NCI-H2196 (cell line): ENCODE data around the gene HOXD3.

Experiments used
- DNase-seq: peaks from one replicate; lab custom pipeline; 2025; ENCODE audit not compliant: unreplicated experiment; lab: John Stamatoyannopoulos, UW

The HOXD3 gene

DNA sequence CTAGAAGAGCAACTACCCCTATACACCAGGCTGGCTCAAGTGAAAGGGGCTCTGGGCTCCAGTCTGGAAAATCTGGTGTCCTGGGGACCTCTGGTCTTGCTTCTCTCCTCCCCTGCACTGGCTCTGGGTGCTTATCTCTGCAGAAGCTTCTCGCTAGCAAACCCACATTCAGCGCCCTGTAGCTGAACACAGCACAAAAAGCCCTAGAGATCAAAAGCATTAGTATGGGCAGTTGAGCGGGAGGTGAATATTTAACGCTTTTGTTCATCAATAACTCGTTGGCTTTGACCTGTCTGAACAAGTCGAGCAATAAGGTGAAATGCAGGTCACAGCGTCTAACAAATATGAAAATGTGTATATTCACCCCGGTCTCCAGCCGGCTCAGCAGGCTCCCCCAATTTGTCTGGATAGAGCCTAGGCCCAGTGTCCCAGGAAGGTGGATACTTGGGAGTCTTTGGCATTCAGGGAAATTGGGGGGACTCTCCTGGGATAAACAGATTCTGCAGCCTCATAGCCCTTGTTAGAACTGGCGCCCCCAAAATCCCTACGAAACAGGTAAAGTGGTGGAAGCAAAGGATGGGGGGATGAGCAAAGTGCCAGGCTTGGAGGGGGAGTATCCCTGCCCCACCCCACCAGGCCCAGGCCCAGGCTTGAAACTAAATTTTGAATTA is 8.2 kb upstream of the HOXD3 start:
- DNase-seq = no peak

DNA sequence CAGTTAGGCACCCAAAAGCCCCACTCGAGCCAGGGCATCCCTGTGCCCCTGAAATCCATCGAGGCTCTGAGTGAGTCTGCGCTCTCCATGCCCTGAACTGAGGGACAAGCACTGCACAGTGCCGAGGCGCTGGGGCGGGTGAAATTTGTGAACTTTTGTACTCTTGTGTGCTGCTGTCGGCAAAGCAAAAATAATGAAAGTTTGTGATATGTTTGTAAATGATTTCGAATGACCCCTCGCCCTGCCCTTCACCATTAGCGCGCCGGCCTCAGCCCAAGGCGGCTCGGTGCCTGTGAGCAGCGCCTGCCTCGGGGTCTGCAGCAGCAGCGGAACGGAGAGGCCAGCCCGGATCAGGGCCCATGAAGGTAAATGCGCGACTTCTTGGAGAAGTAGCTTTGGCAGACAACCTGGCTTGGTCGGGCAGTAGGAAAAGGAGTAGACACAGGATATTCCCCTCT is 7.6 kb upstream of the HOXD3 start:
- no peak for DNase-seq

- no peak for DNase-seq
Observed at GRCh38 chr2:176149939-176150583, 7.0 kb upstream of the HOXD3 start.

DNA sequence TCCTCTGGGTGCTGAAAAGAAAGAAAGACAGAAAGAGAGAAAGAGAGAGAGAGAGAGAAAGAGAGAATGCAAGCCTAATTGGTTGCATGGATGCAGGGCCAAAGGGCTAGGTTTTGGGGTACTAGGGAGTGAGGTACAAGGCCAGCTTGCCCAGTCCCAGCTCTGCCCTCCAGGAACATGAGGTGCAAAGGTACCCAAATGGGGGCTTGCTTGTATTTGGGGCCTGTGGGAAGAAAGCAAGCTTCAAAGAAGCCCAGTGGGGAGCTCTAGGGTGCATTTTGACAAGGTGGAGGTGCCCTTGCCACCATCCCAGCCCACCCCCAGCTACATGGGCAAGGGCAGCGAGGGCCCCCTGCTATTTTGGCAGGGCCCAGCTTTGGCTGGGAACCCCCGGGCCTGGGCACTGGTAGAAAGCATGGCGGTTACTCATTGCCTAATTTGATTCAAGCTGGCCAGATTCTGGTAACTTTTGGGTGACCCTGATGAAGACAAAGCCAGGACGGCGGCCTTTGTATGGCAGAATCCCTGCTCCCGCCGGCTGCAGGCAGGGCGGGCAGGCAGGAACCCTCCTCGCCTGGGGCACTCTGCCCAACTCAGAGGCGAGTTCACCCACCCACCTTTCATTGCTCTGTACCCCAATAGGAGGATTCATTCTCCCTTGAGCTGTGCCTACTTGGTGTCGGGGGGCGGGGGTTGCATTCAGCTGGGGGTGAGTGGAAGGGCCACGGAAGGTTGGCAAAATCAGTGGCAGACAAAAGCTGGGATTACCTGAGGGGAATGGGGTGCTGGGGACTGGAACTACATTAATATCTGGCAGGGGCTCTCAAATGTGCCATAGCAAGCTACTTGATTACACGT is 6.3 kb upstream of the HOXD3 start:
- no peak for DNase-seq

DNA sequence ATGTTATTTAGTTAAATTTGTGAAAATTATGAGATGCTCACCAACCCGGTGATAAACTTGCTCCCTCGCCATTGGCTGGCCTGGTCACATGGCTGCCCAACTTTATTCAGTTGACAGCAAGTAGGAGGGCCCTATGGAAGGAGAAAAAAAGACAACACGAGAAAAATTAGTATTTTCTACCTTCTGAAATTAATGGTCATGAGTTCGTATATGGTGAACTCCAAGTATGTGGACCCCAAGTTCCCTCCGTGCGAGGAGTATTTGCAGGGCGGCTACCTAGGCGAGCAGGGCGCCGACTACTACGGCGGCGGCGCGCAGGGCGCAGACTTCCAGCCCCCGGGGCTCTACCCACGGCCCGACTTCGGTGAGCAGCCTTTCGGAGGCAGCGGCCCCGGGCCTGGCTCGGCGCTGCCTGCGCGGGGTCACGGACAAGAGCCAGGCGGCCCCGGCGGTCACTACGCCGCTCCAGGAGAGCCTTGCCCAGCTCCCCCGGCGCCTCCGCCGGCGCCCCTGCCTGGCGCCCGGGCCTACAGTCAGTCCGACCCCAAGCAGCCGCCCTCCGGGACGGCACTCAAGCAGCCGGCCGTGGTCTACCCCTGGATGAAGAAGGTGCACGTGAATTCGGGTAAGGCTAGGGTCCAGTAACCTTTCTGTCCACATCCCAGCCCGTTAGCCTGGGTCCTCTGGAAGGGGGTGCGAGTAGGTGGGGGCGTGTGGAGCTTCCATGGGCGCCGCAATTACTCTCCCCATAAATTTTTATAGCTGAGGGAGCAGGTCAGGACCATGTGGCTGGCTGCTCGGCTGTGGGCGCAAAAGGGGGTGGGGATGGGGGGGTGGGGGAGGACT is 5.4 kb upstream of the HOXD3 start, which contains the start of gene HOXD4:
Gene HOXD4, plus strand, starts transcription at position 109 of the 846 bp plus-strand sequence. Its CDS starts 84 bp downstream, at position 193.
- no peak for DNase-seq

DNA sequence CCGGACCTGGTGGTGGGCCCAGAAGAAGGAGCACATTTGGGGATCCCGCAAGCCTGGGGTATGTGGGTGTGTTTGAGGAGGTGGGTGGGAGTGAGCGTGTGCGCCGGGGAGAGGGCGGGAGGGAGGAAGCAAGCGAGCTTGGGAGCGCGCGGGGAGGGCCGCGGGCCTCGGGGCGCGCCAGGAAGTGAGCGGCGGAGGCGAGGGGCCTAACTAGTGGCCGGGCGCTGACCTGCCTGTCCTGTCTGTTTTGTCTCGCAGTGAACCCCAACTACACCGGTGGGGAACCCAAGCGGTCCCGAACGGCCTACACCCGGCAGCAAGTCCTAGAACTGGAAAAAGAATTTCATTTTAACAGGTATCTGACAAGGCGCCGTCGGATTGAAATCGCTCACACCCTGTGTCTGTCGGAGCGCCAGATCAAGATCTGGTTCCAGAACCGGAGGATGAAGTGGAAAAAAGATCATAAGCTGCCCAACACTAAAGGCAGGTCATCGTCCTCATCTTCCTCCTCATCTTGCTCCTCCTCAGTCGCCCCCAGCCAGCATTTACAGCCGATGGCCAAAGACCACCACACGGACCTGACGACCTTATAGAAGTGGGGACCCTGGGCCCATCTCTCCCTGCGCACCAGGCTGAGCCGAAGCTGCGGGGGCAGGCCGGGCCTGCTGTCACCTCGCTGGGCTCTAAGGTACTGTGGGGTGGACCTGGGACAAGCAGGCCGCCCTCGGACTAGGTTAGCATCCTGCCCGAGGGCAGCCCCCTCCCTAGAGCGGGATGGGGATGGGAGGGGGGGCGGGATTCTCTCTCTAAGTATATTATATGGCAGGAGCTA is 4.5 kb upstream of the HOXD3 start:
- DNase-seq = no peak

DNA sequence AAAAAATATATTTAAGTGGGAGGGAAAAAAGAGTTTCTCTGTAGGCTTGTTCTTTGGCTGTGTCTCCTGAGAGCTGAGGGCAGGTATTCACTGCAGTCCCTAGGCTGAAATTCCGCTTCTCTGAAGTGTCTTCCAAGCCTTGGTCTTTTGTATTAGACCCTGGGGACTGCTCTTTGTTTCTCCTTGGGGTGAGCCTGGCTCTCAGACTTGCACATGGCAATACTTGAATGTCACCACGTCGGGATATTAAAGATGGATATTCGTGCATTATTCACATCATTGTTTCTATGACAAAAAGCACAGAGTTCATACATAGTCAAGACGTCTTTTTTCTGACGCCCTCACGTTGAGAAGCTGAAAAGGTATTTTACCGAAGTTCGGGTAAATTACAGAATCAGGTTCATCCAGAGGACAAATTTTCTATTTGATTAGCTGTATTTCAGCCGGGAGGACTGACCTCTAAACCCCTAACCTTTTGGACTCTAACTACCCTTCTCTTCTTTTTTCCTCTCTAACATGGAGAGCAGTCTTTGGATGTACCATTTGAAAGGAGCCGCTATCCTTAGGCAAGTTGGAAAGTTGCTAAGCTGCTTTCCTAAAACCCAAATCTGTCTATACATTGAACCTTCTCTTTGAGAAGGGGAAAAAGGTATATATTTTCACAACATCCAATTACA is 2.4 kb upstream of the HOXD3 start:
- DNase-seq = no peak

GRCh38 chr2:176155356-176156044 is 1.6 kb upstream of the HOXD3 start:
- no peak for DNase-seq

DNA sequence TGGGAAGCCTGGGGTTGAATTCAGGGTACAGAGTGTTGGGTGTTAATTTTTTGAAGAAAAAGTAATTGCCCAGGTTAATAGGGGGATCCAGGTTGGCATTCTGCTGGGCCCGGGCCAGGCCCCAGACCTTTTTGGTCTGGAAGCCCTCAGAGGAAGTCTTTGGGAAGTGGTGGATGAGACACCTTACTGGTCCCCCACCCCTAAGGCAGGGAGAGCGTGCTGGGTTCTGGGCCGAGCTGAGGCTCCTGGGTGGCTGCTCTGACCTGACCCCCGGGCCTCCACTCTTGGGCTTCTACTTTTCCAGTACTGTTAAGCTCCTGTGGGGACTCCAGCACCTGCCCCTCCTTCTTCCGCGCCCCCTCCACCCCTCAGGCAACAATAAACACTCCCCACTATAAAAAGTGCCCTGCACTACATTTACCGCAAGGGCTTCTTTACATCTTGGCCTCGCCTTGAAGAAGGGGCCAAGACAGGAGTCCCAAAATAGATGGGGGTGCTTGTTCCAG is 753 bp upstream of the HOXD3 start:
- DNase-seq = no peak

DNA sequence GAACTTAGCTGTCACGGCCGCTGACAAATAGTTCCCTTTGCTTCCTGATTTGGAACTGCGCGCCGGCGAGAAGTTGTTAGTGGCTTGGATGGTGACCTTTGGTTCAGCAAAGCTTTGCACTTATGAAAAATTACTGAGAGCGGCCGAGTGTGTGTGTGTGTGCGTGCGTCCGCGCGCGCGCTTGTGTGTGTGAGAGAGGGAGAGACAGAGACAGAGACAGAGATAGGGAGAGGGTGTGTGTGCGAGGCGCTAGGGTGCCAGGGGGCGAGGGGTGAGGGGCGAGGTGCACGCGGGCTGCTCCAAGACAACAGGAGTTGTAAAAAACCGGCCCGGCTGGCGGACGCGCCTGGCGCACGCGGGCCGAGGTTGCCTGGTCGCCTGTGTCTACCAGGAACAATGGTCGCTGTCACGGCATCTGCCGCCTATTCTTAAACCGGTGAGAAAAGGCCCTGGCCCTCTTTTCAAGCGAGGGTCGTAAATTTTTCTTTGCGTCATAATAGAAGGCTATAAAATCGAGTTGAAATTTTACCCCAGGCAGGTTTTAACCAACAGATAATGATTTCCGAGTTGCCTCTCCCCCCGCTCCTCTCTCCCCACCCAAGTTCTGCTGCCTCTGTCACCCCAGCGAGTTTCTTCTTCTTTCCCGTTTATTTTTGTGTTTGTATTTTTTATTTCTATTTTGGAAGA is 535 bp downstream of the HOXD3 start:
- DNase-seq = no peak

DNA sequence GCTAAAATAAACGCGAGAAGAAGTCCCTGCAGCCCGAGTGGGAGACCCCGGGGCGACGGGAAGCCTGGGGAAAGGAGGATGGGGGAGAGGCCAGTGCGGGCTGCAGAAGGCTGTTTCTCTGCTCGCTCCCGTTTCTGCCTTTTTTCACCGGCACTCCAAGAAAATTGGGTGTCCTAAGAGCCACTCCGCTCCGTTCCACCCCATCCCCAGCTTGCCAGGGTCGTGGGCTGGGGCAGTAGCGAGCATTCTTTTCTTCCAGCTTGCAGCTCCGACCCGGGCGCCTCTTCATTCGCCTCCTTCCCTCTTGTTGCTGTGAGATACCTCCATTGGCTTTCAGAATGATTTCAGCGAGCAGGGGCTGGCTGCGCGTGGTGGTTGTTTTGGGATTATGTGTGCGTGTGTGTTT is 1.1 kb downstream of the HOXD3 start:
- no peak for DNase-seq

DNA sequence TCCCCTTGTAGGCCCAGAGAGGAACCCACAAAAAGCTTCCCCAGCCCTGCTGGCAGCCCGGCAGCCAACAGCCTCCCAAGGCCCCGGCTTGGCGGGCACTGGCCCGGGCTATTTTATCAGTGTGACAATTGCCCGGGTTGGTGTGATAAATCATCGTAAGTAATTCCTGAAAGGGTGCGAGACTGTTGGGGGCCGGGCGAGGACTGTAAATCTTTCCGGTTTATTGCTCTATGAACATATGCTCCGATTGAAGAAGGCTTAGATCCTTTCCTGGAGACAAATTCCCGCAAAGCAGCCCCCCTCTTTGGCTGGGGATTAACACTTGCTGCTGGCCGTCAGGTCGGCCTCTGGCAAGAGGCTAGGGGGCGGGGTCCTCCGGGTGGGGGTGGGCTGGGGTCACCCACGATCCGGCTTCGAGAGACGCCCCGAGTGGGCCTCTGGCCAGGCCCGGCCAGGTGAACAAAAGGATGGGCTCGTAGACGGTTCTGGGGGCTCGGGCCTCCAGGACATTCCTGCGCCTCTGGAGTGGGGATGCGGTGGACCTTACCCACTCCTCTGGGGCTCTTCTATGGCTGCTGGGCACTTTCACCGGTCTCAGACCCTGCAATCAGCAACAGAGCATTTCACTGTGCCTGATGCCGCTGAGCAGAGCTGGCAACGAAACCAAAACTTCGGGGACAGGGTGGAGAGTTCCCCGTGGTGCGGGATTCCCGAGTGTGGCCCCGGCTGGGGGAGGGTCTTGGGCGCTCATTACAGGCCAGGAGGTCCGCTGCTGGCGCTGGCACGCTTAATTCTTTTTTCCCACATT is 2.0 kb downstream of the HOXD3 start:
- no peak for DNase-seq

GRCh38 chr2:176159663-176160250 is 2.6 kb downstream of the HOXD3 start:
- no peak for DNase-seq

DNA sequence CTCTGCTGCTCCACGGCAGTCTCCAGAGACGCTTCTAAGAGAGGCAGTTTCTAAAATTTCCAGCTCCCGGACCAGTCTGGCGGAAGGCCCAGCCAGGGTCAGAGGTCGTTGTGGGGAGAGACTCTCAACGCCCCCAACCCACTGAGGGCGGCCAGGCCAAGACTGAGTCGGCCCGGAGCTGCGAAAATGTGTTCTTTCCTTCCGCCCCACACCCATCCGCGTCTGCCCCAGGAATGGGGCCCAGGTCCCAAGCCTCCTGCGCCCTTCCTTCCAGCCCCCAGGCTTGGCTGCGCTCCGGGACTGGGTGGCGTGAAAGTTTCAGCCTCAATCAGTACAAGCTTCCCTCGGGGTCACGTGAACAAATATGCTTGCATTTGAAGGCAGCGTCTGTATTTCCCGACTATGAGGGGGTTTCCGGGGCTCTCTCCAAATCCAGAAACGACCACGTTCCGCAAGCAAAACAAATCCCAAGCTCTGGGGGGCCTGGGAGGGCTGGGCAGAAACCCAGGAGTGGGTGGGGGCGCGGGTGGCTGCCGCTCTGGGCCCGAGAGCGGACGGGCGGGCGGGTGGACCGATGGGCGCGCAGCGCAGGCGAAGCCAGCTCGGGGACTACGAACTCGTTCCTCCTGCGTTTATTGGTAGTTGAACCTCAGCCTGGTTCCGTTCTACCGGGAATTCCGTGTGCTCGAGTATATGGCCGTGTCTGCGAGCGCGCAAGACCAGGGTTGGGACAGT is 3.3 kb downstream of the HOXD3 start:
- no peak for DNase-seq

DNA sequence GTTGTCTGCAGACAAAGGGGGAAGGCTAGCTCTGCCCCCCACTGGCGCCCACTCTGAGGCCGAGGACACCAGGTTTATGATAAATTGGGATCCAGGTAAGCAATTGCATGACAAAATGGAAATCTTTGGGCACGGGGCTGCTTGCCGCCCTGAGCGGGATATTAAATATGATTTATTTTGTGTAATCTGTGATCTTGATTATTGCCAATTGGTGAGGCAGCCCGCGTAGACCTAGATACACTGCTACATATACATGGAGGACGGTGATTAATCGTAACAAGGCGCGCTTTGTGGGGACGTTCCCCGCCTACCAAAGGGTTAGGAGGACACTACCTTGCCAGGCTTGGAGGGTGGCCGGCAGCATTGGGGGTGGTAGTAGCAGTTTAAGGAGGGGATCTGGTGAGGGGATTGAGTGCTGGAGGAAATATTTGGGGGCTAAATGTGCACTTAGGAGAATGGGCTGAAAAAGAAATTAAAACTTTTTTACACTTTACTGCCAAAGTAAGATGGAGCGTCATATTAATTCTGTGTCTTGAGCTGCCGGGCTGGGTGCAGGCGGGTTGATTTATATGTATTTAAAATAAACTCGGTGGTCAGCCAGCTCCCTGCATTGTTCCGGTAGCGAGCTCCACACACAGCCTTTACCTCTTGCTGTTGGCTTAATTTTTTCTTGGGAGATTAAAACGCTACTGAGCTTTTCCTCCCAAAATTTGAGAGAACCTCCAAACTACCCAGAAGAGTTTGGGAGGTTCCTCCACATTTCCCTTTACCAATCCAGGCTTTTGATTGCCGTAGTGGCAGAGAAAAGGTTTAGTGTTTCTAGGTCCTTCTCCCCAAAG is 4.1 kb downstream of the HOXD3 start:
- DNase-seq = no peak
